B cell (primary cell): ENCODE measurements around the gene PRPF19. TPM values are rescaled to one million over a fixed set of nuclear protein-coding genes. Genes with fewer than 3 reads are reported as not detected.

Experiments
- ATAC-seq: fragments of 200-7000 bp; cut with Tn5 transposase; one replicate; pipeline ENCODE4 v1.10.0; 2021; ENCODE audit warnings: low read depth, mild to moderate bottlenecking, moderate number of reproducible peaks, moderate library complexity
- CTCF ChIA-PET: fragments of 350-600 bp; sonication (Branson Sonifier 250); formaldehyde crosslinking; loops from one replicate; lab custom pipeline; 2021; ENCODE audit warnings: antibody characterized with exemption, inconsistent platforms; lab: Charles Lee
- POLR2A ChIA-PET: fragments of 350-600 bp; sonication (Branson Sonifier 250); formaldehyde crosslinking; loops from one replicate; lab custom pipeline; 2021; ENCODE audit warnings: antibody characterized with exemption; lab: Charles Lee
- DNase-seq: peaks from one replicate; pipeline ENCODE4 v3.0.0; 2013
- H2AFZ ChIP-seq: 2 replicates; pipeline ENCODE4 v1.6.1; 2012; ENCODE audit warnings: mild to moderate bottlenecking, low read depth, low read length; ENCODE audit not compliant: insufficient read depth, poor library complexity, severe bottlenecking
- H3K27ac ChIP-seq, 2 donors: 1 replicate in 1 of 2; 2 replicates in 1 of 2; pipeline ENCODE4 v1.5.1; 2012 to 2013; ENCODE audit warnings: low read length in 2 of 2, mild to moderate bottlenecking in 2 of 2, moderate library complexity in 1 of 2
- H3K27me3 ChIP-seq, 4 experiments: fragments of 200-600 bp in 1 of 4; sonication (generic) in 1 of 4; replicated peaks in 1 of 4; 1 replicate in 2 of 4; 2 replicates in 2 of 4; pipeline versions ENCODE4 v1.6.1 to v1.7.0; 2013 to 2016; ENCODE audit warnings: low read length in 3 of 4, mild to moderate bottlenecking in 2 of 4, mixed read lengths in 1 of 4, moderate library complexity in 1 of 4; ENCODE audit not compliant: insufficient read depth in 4 of 4, control insufficient read depth in 3 of 4; ENCODE audit errors: control extremely low read depth in 1 of 4
- H3K36me3 ChIP-seq, 2 experiments: replicated peaks in 1 of 2; 1 replicate in 1 of 2; 2 replicates in 1 of 2; pipeline versions ENCODE4 v1.6.1 to v1.7.1; 2013; ENCODE audit warnings: low read length in 1 of 2; ENCODE audit not compliant: insufficient read depth in 2 of 2, control insufficient read depth in 1 of 2; ENCODE audit errors: control extremely low read depth in 1 of 2, extremely low read depth in 1 of 2
- H3K4me1 ChIP-seq, 2 donors: fragments of 200-600 bp in 1 of 2; sonication (generic) in 1 of 2; 1 replicate in 1 of 2; 2 replicates in 1 of 2; pipeline versions ENCODE4 v1.5.1 to v1.6.1; 2013 to 2017; ENCODE audit warnings: low read length in 2 of 2; ENCODE audit not compliant: control insufficient read depth in 2 of 2, insufficient read depth in 2 of 2
- H3K4me2 ChIP-seq: replicated peaks from 2 replicates; pipeline ENCODE3; 2012; ENCODE audit warnings: mild to moderate bottlenecking, low read depth, low read length; ENCODE audit not compliant: poor library complexity, severe bottlenecking
- H3K4me3 ChIP-seq, 5 experiments: fragments of 200-600 bp in 1 of 5; sonication (generic) in 1 of 5; 1 replicate in 3 of 5; 2 replicates in 2 of 5; pipeline versions ENCODE4 v1.5.1 to v1.7.0; 2011 to 2016; ENCODE audit warnings: low read length in 4 of 5, mild to moderate bottlenecking in 4 of 5, low read depth in 2 of 5, control low read depth in 1 of 5, moderate library complexity in 1 of 5; ENCODE audit not compliant: insufficient read depth in 1 of 5; ENCODE audit errors: control extremely low read depth in 1 of 5, extremely low read depth in 1 of 5
- H3K79me2 ChIP-seq: fragments of 200-600 bp; sonication (generic); one replicate; pipeline ENCODE4 v1.6.0; 2016; ENCODE audit warnings: low read length; ENCODE audit not compliant: control insufficient read depth, insufficient read depth
- H3K9ac ChIP-seq: fragments of 200-600 bp; sonication (generic); 2 replicates; pipeline ENCODE4 v1.6.1; 2017; ENCODE audit warnings: mild to moderate bottlenecking, low read length, moderate library complexity
- H3K9me3 ChIP-seq, 3 donors: one replicate each; pipeline versions ENCODE4 v1.6.1 to v1.7.1; 2013; ENCODE audit warnings: low read length in 2 of 3; ENCODE audit not compliant: control insufficient read depth in 2 of 3, insufficient read depth in 1 of 3; ENCODE audit errors: control extremely low read depth in 1 of 3
- H4K20me1 ChIP-seq: 2 replicates; pipeline ENCODE4 v1.6.0; 2012; ENCODE audit warnings: mild to moderate bottlenecking, low read length; ENCODE audit not compliant: insufficient read depth, control insufficient read depth, poor library complexity, severe bottlenecking
- H3K27ac Mint-ChIP-seq: one replicate; pipeline ENCODE4 v1.8.0; 2021; ENCODE audit warnings: mixed read lengths
- H3K27me3 Mint-ChIP-seq: one replicate; pipeline ENCODE4 v1.8.0; 2021; ENCODE audit warnings: mixed read lengths
- H3K4me1 Mint-ChIP-seq: one replicate; pipeline ENCODE4 v1.8.0; 2021; ENCODE audit warnings: mixed read lengths
- H3K4me3 Mint-ChIP-seq: one replicate; pipeline ENCODE4 v1.8.0; 2021; ENCODE audit warnings: mixed read lengths
- H3K9me3 Mint-ChIP-seq: one replicate; pipeline ENCODE4 v1.8.0; 2022; ENCODE audit warnings: mixed read lengths; ENCODE audit not compliant: insufficient read depth
- CTCF ChIP-seq: fragments of 200-600 bp; IDR thresholded peaks from one replicate; pipeline ENCODE4 v1.8.0; 2022; ENCODE audit warnings: antibody characterized with exemption, mild to moderate bottlenecking
- EZH2 ChIP-seq: IDR thresholded peaks from 2 replicates; pipeline ENCODE4 v1.6.1; 2012; ENCODE audit warnings: borderline replicate concordance, low read depth, mild to moderate bottlenecking, moderate library complexity, low read length; ENCODE audit not compliant: insufficient read depth, poor library complexity, severe bottlenecking
- WGBS: methylation state at CpG from one replicate; pipeline ENCODE4 v1.1.5; 2013; ENCODE audit warnings: missing lambda C conversion rate; ENCODE audit not compliant: insufficient coverage; 5-methylcytosine and 5-hydroxymethylcytosine counted together
- intact Hi-C: fragments of 100-400 bp; cut with micrococcal nuclease; formaldehyde crosslinking; loops from one replicate; pipeline ENCODE4 v1.10.0; 2022
- polyA plus RNA-seq: library from polyadenylated mRNA; depleted of rRNA; stranded (reverse); fragments of >200 nt; gene quantifications from 2 replicates; pipeline ENCODE4 v1.2.3, GENCODE V29; 2012
- total RNA-seq, 2 donors: library from RNA; stranded (reverse); fragments of 120-200 nt in 1 of 2; gene quantifications; 1 replicate in 1 of 2; 2 replicates in 1 of 2; pipeline versions ENCODE4 v1.2.3 to v1.2.4, GENCODE V29; 2013 to 2022

Gene PRPF19
- total and polyA plus RNA-seq, 2 donors (not counting 1 experiment from before 2014, with no cell fraction given): 41.8 to 89.9 TPM

GRCh38 chr11:60844045-60844869 is 62.1 kb downstream of the PRPF19 start:
- intact Hi-C loops: loop anchor here (5.0 kb wide), 3 partner anchors 108 to 583 kb away; partner anchors contain the start of genes CPSF7, DDB1, SLC15A3 and TKFC
- no peak for DNase-seq
- no peaks in the 10 kb centered on the region for H4K20me1 ChIP-seq
- peak overlapping the region; percentile 89 for H3K4me2 ChIP-seq
- Mint-ChIP-seq H3K4me3 (peak overlapping the region; percentile 93), H3K27ac (peak overlapping the region; percentile 52), H3K27me3 (no peaks in the 10 kb centered on the region), H3K9me3 (no peaks in the 10 kb centered on the region), H3K4me1 (peaks cover 48% of the 10 kb centered on the region)
- POLR2A ChIA-PET: no interaction called here
- H3K36me3 ChIP-seq: peaks cover 0 to 17% of the 10 kb centered on the region in 2 experiments
- H2AFZ ChIP-seq: no peak overlapping the region
- TF ChIP-seq CTCF: no peak
- TF ChIP-seq EZH2: no peak
- no peaks in the 10 kb centered on the region for H3K27me3 ChIP-seq
- WGBS: 71% methylated on average over 7 of the region's 10 CpGs
- H3K4me1 ChIP-seq: peaks cover 32 to 33% of the 10 kb centered on the region in 2 donors
- ATAC-seq: no peak
- CTCF ChIA-PET: interaction anchor here (1.2 to 4.8 kb wide), 3 partner anchors 13 to 57 kb away, joined by 3 to 27 read pairs (median 7); no protein-coding TSS in a partner anchor
- H3K9me3 ChIP-seq: no peaks in the 10 kb centered on the region
- peak overlapping the region; percentile 90 for H3K9ac ChIP-seq
- H3K27ac ChIP-seq: no peak overlapping the region
- peaks cover 34% of the 10 kb centered on the region for H3K79me2 ChIP-seq
- H3K4me3 ChIP-seq: peak overlapping the region in 1 of 5 experiments; percentile 88
